ENCODE data around the gene KHDRBS2.

KHDRBS2 gene

DNA sequence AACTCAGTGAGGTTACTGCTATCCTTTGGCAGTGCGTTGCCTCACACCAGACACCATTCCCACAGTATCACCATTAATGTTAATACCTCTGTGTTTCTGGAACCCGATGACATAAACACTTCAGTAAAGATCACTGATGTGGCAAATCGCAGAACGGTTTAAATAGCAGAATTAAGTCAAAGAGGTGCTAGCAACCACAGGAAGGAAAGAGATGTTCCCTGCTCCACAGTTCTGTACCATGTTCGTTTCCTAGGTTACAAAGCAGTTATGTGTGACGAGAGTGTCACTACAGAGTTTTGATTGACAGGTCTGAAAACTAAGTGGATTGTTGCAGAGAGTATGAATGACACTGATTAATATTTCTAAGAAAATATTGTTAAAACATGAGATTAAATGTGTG lies 272.3 kb downstream of the KHDRBS2 start:
- Histone ChIP-seq H3K23ac (ENCODE audit: low read length) (no peak overlapping the region), H3K4me1 (ENCODE audit: control insufficient read depth in 1 of 2, insufficient read depth in 2 of 2, low read length in 2 of 2) (no peaks in the 10 kb centered on the region), H3K18ac (ENCODE audit: low read length) (no peak overlapping the region), H3K9ac (ENCODE audit: low read length) (no peak overlapping the region), H2BK5ac (ENCODE audit: low read depth, low read length, poor library complexity) (no peak overlapping the region), H3K14ac (ENCODE audit: low read length) (no peak overlapping the region), H3K27ac (ENCODE audit: low read depth, low read length) (no peak overlapping the region), H4K91ac (ENCODE audit: low read depth, low read length) (no peak overlapping the region), H3K4me3 (ENCODE audit: low read depth, low read length) (no peak overlapping the region), H3K79me2 (ENCODE audit: control insufficient read depth, insufficient read depth, low read length, poor library complexity) (no peaks in the 10 kb centered on the region), H3K4ac (ENCODE audit: low read depth, low read length) (no peak overlapping the region), H4K8ac (ENCODE audit: low read depth, low read length) (no peak overlapping the region), H2AK5ac (ENCODE audit: low read length) (no peak overlapping the region), H2BK12ac (ENCODE audit: low read length) (no peak overlapping the region), H3K4me2 (ENCODE audit: low read length) (no peak overlapping the region), H4K12ac (ENCODE audit: low read depth, low read length) (no peak overlapping the region), H2BK120ac (ENCODE audit: insufficient read depth, low read length, poor library complexity) (no peak overlapping the region), H3K79me1 (ENCODE audit: low read length) (no peaks in the 10 kb centered on the region), H2AFZ (ENCODE audit: insufficient read depth, low read length, poor library complexity) (no peak overlapping the region), H3K9me3 (ENCODE audit: insufficient read depth, low read depth, low read length) (peaks cover 3% of the 10 kb centered on the region), H3K27me3 (ENCODE audit: insufficient read depth, low read length) (no peaks in the 10 kb centered on the region), H3K36me3 (ENCODE audit: control insufficient read depth in 1 of 2, insufficient read depth in 2 of 2, low read length in 2 of 2) (no peaks in the 10 kb centered on the region)
- DNase-seq: no peak
- no CpG with 5 or more reads among the region's 6 CpGs for whole genome bisulfite sequencing (ENCODE audit: extremely low coverage, insufficient coverage, insufficient read length)

GRCh38 chr6:62009445-62009844 lies 276.6 kb downstream of the KHDRBS2 start:
- H3K27me3 ChIP-seq (ENCODE audit: insufficient read depth, low read length): no peaks in the 10 kb centered on the region
- H3K4me3 ChIP-seq (ENCODE audit: low read depth, low read length): peak overlapping the region; percentile 16
- H3K23ac ChIP-seq (ENCODE audit: low read length): no peak overlapping the region
- no peak overlapping the region for H2BK5ac ChIP-seq (ENCODE audit: low read depth, low read length, poor library complexity)
- H3K79me2 ChIP-seq (ENCODE audit: control insufficient read depth, insufficient read depth, low read length, poor library complexity): no peaks in the 10 kb centered on the region
- no peak overlapping the region for H3K4ac ChIP-seq (ENCODE audit: low read depth, low read length)
- no peak overlapping the region for H3K4me2 ChIP-seq (ENCODE audit: low read length)
- no peak for DNase-seq
- H3K4me1 ChIP-seq (ENCODE audit: control insufficient read depth in 1 of 2, insufficient read depth in 2 of 2, low read length in 2 of 2): no peaks in the 10 kb centered on the region
- H2BK120ac ChIP-seq (ENCODE audit: insufficient read depth, low read length, poor library complexity): no peak overlapping the region
- no peaks in the 10 kb centered on the region for H3K79me1 ChIP-seq (ENCODE audit: low read length)
- H2BK12ac ChIP-seq (ENCODE audit: low read length): no peak overlapping the region
- no peak overlapping the region for H4K8ac ChIP-seq (ENCODE audit: low read depth, low read length)
- H4K91ac ChIP-seq (ENCODE audit: low read depth, low read length): no peak overlapping the region
- no peak overlapping the region for H4K12ac ChIP-seq (ENCODE audit: low read depth, low read length)
- H2AFZ ChIP-seq (ENCODE audit: insufficient read depth, low read length, poor library complexity): no peak overlapping the region
- no peak overlapping the region for H2AK5ac ChIP-seq (ENCODE audit: low read length)
- H3K9me3 ChIP-seq (ENCODE audit: insufficient read depth, low read depth, low read length): peaks cover 3% of the 10 kb centered on the region
- H3K27ac ChIP-seq (ENCODE audit: low read depth, low read length): no peak overlapping the region
- WGBS (ENCODE audit: extremely low coverage, insufficient coverage, insufficient read length): no CpG with 5 or more reads among the region's 3 CpGs
- no peak overlapping the region for H3K9ac ChIP-seq (ENCODE audit: low read length)
- no peak overlapping the region for H3K18ac ChIP-seq (ENCODE audit: low read length)
- H3K14ac ChIP-seq (ENCODE audit: low read length): no peak overlapping the region
- no peaks in the 10 kb centered on the region for H3K36me3 ChIP-seq (ENCODE audit: control insufficient read depth in 1 of 2, insufficient read depth in 2 of 2, low read length in 2 of 2)

GRCh38 chr6:61989616-61990015 lies 296.4 kb downstream of the KHDRBS2 start:
- Histone ChIP-seq H3K4me2 (ENCODE audit: low read length) (no peak overlapping the region), H4K8ac (ENCODE audit: low read depth, low read length) (no peak overlapping the region), H3K36me3 (ENCODE audit: control insufficient read depth in 1 of 2, insufficient read depth in 2 of 2, low read length in 2 of 2) (no peaks in the 10 kb centered on the region), H2AFZ (ENCODE audit: insufficient read depth, low read length, poor library complexity) (no peak overlapping the region), H3K79me1 (ENCODE audit: low read length) (no peaks in the 10 kb centered on the region), H3K23ac (ENCODE audit: low read length) (no peak overlapping the region), H2BK12ac (ENCODE audit: low read length) (no peak overlapping the region), H3K14ac (ENCODE audit: low read length) (no peak overlapping the region), H3K9me3 (ENCODE audit: insufficient read depth, low read depth, low read length) (no peaks in the 10 kb centered on the region), H3K9ac (ENCODE audit: low read length) (no peak overlapping the region), H4K91ac (ENCODE audit: low read depth, low read length) (no peak overlapping the region), H2AK5ac (ENCODE audit: low read length) (no peak overlapping the region), H4K12ac (ENCODE audit: low read depth, low read length) (no peak overlapping the region), H2BK120ac (ENCODE audit: insufficient read depth, low read length, poor library complexity) (no peak overlapping the region), H3K4ac (ENCODE audit: low read depth, low read length) (no peak overlapping the region), H3K4me3 (ENCODE audit: low read depth, low read length) (no peak overlapping the region), H3K79me2 (ENCODE audit: control insufficient read depth, insufficient read depth, low read length, poor library complexity) (no peaks in the 10 kb centered on the region), H3K4me1 (ENCODE audit: control insufficient read depth in 1 of 2, insufficient read depth in 2 of 2, low read length in 2 of 2) (no peaks in the 10 kb centered on the region), H3K27ac (ENCODE audit: low read depth, low read length) (no peak overlapping the region), H2BK5ac (ENCODE audit: low read depth, low read length, poor library complexity) (no peak overlapping the region), H3K18ac (ENCODE audit: low read length) (no peak overlapping the region), H3K27me3 (ENCODE audit: insufficient read depth, low read length) (no peaks in the 10 kb centered on the region)
- DNase-seq: no peak

- no peaks in the 10 kb centered on the region for H3K4me1 ChIP-seq (ENCODE audit: control insufficient read depth in 1 of 2, insufficient read depth in 2 of 2, low read length in 2 of 2)
- H3K23ac ChIP-seq (ENCODE audit: low read length): no peak overlapping the region
- no peaks in the 10 kb centered on the region for H3K79me1 ChIP-seq (ENCODE audit: low read length)
- WGBS (ENCODE audit: extremely low coverage, insufficient coverage, insufficient read length): no CpG with 5 or more reads among the region's 1 CpG
- no peak overlapping the region for H2AFZ ChIP-seq (ENCODE audit: insufficient read depth, low read length, poor library complexity)
- no peak overlapping the region for H3K9ac ChIP-seq (ENCODE audit: low read length)
- no peak overlapping the region for H2AK5ac ChIP-seq (ENCODE audit: low read length)
- H4K12ac ChIP-seq (ENCODE audit: low read depth, low read length): no peak overlapping the region
- H3K14ac ChIP-seq (ENCODE audit: low read length): no peak overlapping the region
- DNase-seq: no peak
- H3K79me2 ChIP-seq (ENCODE audit: control insufficient read depth, insufficient read depth, low read length, poor library complexity): no peaks in the 10 kb centered on the region
- H2BK12ac ChIP-seq (ENCODE audit: low read length): no peak overlapping the region
- H2BK120ac ChIP-seq (ENCODE audit: insufficient read depth, low read length, poor library complexity): no peak overlapping the region
- no peaks in the 10 kb centered on the region for H3K36me3 ChIP-seq (ENCODE audit: control insufficient read depth in 1 of 2, insufficient read depth in 2 of 2, low read length in 2 of 2)
- H4K8ac ChIP-seq (ENCODE audit: low read depth, low read length): no peak overlapping the region
- H3K4me2 ChIP-seq (ENCODE audit: low read length): no peak overlapping the region
- H3K4me3 ChIP-seq (ENCODE audit: low read depth, low read length): no peak overlapping the region
- no peak overlapping the region for H4K91ac ChIP-seq (ENCODE audit: low read depth, low read length)
- H3K18ac ChIP-seq (ENCODE audit: low read length): no peak overlapping the region
- H3K27me3 ChIP-seq (ENCODE audit: insufficient read depth, low read length): no peaks in the 10 kb centered on the region
- H3K9me3 ChIP-seq (ENCODE audit: insufficient read depth, low read depth, low read length): no peaks in the 10 kb centered on the region
- no peak overlapping the region for H2BK5ac ChIP-seq (ENCODE audit: low read depth, low read length, poor library complexity)
- H3K4ac ChIP-seq (ENCODE audit: low read depth, low read length): no peak overlapping the region
- no peak overlapping the region for H3K27ac ChIP-seq (ENCODE audit: low read depth, low read length)
Observed at GRCh38 chr6:61980622-61981021, 305.4 kb downstream of the KHDRBS2 start.

All from trophoblast cell (in vitro differentiated cells and primary cell).